IPS-NIHi7 (cell line): ENCODE measurements around the gene ZBTB20.

Experiments used
- DNase-seq: peaks from one replicate; pipeline ENCODE4 v3.0.0; 2012; ENCODE audit warnings: mixed read lengths; ENCODE audit errors: extremely low spot score

Gene ZBTB20

GRCh38 chr3:114294940-114295480 is 852.1 kb downstream of the ZBTB20 start:
- DNase-seq = no peak

- no peak for DNase-seq
Observed at GRCh38 chr3:114293838-114294535, 853.1 kb downstream of the ZBTB20 start, which contains the start of gene TIGIT. TIGIT (plus strand) TSS chr3:114294028; CDS start chr3:114294062, 34 bp downstream.

GRCh38 chr3:114290911-114291901 is 855.9 kb downstream of the ZBTB20 start:
- DNase-seq = peak; percentile 94

GRCh38 chr3:114286266-114286665 is 860.8 kb downstream of the ZBTB20 start:
- DNase-seq = no peak

- DNase-seq = no peak
Observed at GRCh38 chr3:114285648-114286230, 861.3 kb downstream of the ZBTB20 start.

- no peak for DNase-seq
Observed at GRCh38 chr3:114284644-114285043, 862.4 kb downstream of the ZBTB20 start.
